HG02610 (cell line): Measurements from ENCODE around the gene PARD3.

ENCODE experiments used
- ATAC-seq: cut with Tn5 transposase; IDR thresholded peaks from one replicate; pipeline ENCODE4 v1.9.1; 2021; ENCODE audit warnings: mild to moderate bottlenecking, moderate library complexity; ENCODE audit not compliant: unreplicated experiment

The PARD3 gene

DNA sequence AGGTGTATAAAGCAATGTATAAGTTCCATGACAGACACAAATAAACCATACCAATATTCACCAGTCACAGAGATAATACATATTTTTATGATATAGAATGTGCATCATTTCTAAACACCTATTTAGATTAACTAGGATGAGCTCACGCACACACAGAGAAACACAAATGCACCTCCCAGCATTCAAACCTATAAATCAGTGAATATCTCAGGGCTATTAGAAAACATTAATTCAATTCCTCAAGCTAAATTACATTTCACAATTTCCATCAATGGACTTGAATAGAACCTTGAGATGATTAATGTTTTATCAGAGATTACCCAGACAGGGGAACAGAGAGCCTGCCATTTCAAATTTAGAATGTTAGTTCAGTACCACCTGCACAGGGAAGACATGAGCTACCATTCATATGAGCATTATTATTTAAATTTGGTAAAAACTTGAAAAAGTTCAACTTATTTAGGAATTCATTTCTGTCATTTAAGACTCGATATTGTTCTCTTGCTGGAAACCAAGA is 221.7 kb downstream of the PARD3 start:
- no peak for ATAC-seq

DNA sequence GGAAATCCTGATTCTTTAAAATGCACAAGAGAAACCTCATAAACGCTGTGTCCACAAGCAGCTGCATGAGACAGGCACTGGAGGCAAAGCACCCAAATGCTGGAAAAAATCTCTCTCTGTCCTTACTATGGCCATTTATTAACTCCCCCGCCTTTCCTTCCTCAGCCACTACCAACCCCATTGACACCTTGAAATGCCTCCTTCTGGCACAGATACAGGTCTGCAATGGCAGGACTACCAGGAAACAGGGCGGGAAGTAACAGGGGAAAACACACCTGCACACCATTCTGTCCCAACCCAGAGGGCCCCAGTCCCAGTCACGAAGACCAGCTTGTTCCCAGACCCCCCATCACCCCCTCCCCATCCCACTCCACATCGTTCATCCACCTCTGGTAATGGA is 224.3 kb downstream of the PARD3 start:
- ATAC-seq = no peak

DNA sequence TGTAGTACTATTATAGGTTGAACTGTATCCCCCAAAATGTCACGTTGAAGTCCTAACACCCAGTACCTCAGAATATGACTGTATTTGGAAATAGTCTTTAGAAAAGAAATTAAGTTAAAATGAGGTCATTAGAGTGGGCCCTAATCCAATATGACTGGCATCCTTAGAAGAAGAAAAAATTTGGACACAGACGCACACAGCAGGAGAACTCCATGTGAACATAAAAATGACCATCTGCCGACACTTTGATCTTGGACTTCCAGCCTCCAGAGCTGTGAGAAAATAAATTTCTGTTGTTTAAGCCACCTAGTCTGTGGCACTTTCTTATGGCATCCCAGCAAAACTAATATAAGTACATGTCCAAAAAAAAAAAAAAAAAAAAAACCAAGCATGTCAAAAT is 225.8 kb downstream of the PARD3 start:
- no peak for ATAC-seq

DNA sequence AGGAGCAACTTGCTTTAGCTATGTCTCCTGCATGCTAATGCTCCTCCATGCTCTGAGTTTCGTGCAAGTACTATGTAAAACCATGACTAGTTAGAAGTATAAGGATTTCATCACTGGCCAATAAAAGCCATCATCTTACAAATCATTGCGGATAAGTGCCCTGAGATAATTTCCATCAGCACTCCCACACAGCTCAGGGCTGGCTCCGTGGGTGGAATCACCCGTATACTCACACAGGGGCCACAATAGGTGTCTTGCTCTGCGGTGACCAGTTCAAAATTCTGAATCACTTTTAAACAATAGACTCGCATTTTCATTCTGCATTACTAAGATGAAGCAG is 227.4 kb downstream of the PARD3 start:
- no peak for ATAC-seq

DNA sequence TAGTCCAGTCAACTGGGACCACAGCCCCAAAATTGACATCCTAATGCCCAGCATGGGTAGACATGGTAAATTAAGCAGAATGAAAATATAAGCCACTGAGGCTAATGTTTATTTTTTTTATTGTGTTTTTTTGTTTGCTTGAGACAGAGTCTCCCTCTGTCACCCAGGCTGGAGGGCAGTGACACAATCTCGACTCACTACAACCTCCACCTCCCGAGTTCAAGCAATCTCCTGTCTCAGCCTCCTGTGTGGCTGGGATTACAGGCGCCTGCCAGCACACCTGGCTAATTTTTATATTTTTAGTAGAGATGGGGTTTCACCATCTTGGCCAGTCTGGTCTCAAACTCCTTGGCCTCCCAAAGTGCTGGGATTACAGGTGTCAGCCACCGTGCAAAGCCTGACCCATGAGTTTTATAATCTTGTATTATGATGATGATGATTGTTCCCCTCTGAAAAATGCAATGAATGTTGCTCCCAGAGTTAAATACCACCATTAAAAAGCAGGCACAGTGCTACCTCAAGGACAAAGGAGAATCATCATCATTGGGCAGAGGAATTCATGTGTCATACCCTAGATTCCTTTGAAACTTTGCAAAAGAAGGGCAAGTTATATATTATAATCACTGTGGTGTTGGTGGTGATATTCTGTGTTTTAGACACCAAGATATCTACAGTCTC is 228.0 kb downstream of the PARD3 start:
- no peak for ATAC-seq

DNA sequence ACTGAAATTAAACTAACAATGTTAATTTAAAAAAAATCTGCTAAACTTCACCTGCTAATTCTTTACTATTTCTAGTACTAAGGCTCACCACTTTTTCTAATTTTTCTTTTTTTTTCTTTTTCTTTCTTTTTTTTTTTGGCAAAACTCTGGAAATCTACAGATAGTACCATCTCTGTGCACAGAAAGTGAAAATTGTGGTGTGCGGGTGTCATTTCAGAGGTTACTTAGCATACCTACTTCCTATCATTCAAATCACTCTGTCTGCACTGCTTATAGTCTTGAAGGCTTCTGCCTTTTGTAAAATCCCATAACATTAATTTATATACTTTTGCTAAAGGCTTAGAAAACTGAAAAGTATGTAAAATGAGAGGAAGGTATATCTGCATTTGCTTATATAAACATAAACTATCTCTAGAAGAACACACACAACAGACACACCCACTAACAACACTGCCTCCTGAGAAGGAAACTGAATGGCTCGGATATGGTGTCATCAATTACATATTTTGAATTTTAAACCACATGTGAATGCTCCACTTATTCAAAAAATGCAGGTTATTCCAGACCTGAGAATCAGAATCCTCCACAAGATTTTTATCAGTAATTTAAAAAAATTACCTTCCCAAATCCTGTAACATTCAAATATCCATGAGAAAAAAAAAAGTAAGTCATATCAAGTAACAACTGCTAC is 229.5 kb downstream of the PARD3 start:
- ATAC-seq = no peak

DNA sequence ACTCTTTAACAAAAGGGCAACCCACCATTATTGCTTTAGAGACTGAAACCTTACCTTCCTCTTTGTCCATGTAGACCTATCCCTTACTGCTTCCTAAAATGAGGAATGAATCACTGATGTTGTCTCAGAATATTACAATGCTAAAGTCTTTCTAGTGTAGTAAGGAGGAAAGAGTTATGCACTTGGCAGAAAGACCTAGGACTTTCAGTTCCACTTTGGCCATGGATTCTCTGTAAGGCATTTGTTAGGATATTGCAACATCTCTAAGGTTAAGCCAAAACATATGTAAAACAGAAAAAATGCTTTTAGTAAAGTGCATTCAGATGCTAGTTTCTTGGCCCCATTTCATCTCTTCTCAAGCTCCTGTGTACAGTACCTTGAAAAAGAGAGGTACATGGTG is 230.9 kb downstream of the PARD3 start:
- ATAC-seq = no peak

DNA sequence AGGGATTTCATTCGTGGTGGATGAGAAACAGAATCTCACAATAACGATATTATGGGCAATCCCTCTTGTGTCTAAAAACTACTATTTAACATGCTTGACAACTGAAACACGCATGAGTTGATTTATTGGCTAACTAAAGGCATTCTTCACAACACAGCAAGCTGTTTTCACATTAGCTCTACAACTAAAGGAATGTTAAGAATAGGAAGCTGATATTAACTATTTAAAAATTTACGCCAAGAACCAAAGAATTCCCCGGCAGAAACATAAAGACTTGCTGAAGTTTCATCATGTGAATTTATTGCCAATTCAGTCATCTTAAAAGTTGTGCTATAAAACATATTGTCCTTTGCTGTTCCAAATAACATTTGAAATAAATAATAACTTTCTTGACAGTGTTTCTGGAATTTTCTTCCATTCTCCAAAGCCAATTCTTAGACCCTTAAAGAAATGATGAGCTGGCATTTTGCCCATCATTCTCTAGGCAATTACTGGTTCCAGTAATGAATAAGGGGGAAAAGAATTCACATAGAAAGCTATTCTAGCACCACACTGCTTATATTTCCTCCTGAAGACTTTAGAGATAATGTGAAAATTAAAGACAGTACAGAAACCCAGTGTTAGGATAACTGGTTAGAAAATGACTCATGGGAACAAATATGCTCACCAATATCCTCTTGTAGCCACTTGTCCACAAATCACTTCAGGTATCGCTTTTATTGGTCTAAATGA is 233.1 kb downstream of the PARD3 start:
- no peak for ATAC-seq

DNA sequence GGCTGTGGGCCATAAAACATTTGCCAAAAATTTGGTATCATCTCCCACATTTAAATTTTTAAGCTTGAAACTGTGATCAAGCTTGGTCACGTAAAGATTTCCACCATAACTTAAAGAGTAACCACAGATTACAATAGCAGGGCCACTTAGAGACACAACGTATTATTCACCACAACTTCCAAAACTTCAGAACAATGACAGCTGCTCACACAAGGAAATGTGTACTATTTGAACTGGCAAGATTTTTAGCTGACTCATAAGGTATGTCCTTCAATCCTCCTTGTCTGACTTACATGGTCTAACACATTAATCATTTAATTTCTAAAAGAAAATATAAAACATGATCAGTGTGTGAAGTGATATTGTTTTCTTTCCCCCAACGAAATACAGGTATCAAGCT is 234.5 kb downstream of the PARD3 start:
- ATAC-seq = no peak

DNA sequence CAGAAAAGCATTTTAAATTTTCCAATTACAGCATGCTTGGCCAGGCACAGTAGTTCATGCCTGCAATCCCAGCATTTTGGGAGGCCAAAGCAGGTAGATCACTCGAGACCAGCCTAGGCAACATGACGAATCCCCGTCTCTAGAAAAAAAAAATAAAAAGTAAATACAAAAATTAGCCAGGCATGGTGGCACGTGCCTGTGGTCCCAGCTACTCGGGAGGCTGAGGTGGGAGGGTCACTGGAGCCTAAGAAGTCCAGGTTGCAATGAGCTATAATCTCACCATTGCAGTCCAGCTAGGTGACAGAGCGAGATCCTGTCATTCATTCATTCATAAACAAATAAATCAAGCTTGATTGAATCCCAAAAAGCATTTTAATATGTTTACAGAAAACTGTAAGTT is 234.9 kb downstream of the PARD3 start:
- no peak for ATAC-seq

DNA sequence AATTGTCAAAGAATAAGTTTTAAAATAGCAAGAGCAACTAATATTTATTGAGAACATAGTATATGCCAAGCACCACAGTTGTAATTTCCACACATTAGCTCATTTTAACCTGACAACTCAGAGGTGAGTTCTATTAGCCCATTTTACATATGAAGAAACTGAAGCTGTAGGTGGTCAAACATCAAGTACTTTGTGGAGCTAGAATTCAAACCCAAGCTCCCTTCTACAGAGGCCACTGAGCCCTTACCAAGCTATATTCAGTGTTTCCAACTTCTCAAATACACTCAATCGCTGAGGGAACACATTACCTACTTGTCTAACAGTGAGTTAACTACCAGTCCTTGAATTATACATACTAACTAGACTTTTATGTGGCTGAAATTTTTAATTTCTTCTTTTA is 236.6 kb downstream of the PARD3 start:
- ATAC-seq = no peak

DNA sequence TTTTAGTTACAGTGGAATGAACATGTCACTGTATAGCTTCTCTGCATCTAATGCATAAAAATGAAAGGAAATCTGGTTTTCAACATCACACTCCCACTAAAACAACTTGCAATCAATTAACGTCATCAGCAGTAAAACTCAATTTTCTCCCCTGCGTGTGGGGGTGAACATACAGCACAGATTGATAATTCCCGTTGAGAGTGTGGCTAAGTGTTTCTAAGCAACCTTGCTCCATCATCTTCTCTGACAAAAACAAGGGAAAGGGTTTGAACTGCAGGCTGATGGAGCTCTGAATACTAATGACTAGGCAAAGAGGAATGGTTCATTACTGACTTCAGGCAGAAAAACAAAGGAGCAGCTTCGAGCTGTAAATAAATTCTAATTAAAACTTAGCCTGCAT is 238.3 kb downstream of the PARD3 start:
- no peak for ATAC-seq

DNA sequence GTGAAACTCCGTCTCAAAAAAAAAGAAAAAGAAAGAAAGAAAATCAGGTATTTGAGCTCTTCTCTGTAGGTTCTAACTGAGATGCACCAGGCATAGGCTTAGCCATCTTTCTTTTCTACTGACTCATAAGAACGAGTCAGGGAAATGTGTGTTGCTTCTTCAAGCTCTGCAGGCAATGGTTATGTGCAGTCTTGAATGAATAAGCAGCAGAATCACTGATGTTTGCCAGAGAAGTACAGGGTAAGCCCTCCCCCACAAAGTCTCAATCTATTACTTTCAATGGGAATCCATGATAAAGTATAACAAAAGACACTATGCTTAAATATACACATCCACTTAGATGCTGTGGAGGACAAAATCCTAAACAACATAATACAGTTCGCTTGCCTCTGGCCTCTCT is 239.2 kb downstream of the PARD3 start:
- ATAC-seq = no peak

DNA sequence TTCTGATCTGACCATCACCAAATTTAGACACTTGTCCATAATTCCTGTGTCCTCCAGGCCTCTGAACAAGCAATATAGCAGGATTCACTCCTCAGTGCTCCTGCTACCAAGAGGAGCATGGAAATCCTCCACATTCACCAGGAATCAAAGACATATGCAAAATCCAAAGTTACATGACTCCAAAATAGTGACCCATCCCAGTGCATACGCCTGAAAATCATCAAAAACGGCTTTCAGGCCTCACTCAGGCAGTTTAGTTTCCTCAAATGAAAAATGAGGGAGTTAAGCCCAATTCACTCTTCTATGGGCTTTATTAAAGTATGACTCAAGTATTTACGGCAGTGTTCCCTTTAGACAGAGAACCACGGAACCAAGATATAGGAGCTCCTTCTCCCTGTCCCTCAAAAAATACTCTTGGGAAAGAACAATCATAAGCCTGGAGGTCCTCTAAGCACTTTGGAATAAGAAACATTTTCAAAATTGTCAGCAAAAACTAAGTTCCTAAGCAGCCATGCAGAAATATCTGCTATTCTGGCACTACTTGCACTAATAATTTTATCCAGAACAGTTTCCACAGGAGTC is 240.7 kb downstream of the PARD3 start:
- ATAC-seq = no peak

DNA sequence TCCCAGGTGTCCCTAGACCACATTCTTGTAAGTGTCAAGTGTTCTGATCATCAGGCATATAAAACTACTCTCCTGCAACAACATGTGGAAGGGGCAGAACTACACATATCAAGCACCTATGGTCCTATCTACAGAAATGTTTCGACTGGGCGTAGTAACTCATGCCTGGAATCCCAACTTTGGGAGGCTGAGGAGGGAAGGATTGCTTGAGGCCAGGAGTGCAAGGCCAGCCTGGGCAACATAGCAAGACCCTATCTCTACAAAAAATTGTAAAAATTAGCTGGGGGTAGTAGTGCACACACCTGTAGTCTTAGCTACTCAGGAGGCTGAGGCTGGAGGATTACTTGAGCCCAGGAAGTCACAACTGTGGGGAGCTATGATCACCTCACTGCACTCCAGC is 244.2 kb downstream of the PARD3 start:
- no peak for ATAC-seq

DNA sequence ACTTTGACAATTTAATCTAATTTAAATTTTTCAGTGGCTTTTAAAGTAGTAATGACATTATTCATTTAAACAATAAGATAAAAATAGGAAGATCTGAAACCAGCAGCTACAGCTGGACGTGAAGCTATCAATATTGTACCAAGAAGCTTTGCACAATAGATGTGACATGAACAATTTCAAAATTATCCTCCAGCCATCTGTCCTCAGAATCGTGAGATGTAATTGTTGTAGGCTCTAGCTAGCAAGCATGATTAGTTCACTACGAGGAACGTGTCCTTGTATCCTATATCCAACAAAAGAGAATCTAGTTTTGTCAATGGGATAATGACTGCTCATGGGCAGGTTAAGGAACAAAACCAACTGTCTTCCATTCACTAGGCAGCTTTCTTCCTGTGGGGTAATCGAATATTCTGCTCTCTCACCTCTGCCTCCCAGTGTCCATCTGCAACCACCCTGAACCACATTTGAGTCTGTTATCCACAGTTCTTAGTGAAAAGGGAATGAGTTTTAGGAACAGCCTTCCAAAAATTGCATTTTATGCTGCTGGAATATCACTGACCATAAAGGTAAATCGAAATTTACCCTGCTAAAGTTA is 247.3 kb downstream of the PARD3 start:
- ATAC-seq = no peak

DNA sequence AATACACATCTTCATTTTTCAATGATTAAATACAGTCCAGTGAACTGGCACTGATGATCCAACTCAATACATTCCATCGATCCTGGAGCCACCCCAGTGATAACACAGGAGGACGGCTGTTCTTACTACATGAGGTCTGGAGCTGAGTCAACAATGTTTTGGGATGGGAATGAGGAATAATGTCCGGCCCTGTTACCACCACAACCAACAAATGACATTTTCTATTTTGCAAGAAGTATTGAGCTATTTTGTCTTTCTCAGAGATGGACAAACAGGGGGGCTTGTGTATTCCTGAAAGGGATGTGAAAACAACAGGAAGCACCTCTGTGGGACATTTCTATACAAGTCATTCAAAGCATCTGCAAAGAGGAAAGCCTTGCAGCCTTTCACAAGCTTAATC is 249.2 kb downstream of the PARD3 start:
- ATAC-seq = no peak

DNA sequence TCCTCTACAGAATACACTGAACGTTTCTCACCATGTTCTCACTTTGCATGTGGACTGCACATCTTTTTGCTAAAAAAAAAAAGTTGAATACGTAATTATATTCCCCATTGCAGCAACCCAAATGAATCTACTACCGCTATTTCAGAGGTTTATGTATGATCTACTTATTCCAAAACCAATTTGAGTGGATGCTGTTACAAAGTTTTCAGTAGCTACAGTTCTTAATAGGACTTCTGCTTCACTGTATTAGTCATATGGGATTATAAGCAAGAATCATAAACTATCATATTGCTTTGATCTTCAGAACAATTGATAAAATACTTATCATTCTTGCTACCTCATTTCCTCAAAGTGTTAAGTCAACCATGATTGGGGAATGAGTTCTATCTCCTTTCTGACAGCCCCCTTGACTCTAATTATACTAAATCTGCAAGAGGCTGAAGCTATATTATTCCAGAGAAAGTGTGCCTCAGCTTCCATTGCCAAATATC is 257.0 kb downstream of the PARD3 start:
- no peak for ATAC-seq

DNA sequence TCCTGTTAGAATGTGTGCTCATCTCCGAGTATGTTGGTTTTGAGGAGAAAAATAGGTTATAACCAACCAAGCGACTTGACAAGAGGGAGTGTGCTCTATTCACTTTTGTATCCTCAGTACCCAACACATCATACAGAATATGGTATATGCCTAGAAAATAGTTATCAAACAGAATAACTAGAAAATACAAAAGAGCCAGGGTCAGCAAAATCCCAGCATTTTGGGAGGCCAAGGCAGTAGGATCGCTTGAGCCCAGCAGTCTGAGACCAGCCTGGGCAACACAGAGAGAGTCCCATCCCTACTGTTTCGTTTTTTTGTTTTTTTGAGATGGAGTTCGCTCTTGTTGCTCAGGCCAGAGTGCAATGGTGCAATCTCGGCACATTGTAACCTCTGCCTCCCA is 257.9 kb downstream of the PARD3 start:
- no peak for ATAC-seq

DNA sequence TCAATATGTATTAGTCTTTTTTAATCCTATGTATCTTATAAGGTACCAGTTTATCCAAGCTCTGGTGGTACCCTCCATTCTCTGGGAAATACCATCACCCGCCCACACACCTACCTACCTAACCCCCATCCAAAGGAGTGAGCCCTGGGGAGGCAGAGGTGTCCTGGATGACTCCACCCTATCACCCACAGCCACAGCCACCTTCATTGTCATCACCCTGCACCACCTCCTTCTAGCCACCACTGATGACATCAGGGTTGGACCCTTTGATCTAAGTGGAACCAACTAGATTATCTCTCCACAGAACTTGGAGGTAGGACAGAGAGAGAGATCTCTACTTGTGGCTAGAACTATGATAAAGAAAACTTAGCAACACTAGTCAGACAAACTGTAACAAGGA is 259.4 kb downstream of the PARD3 start:
- no peak for ATAC-seq

DNA sequence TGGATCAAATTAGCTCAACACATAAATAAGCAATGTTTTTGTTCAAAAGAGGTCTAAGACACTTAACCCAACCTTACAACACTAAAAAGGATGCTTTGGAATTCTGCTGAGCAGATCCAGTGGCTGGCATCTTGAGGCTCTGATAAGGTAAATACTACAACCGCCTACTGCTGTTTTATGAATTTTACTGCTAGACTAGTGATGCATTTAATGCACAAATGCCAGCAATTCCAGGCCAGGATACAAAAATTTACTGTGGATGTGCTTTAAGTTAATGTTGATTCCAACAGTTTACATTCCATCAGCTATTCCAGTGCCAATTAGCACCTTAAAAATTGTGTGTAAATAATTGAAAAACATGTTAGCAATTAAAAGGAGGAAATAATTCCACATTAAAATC is 261.3 kb downstream of the PARD3 start:
- ATAC-seq = no peak
